HG03442 (cell line): Measurements from ENCODE around the gene MUC6.

Experiments
- ATAC-seq: cut with Tn5 transposase; IDR thresholded peaks from one replicate; pipeline ENCODE4 v1.9.1; 2021; ENCODE audit warnings: mild to moderate bottlenecking, moderate library complexity; ENCODE audit not compliant: unreplicated experiment

Gene MUC6

GRCh38 chr11:971092-971690, 65.3 kb downstream of the MUC6 start:
- no peak for ATAC-seq

- no peak for ATAC-seq
These were observed 66.1 kb downstream of the MUC6 start for GRCh38 chr11:970319-970871.

- ATAC-seq = no peak
These were observed 66.8 kb downstream of the MUC6 start for GRCh38 chr11:969651-970205.

GRCh38 chr11:968822-969221, 67.7 kb downstream of the MUC6 start:
- ATAC-seq = no peak

GRCh38 chr11:967995-968751, 68.3 kb downstream of the MUC6 start:
- ATAC-seq = no peak

- no peak for ATAC-seq
These were observed 71.2 kb downstream of the MUC6 start for GRCh38 chr11:965206-965775.

- ATAC-seq = no peak
These were observed 72.7 kb downstream of the MUC6 start for GRCh38 chr11:963852-964251.
